Thyroid gland (tissue), 4 donors: ENCODE results near the gene GNG8.

Experiments used
- POLR2A ChIP-seq, 2 donors: fragments of 450-650 bp; IDR thresholded peaks; one replicate each; pipeline ENCODE4 v1.6.1; 2017; ENCODE audit warnings: antibody characterized with exemption in 2 of 2, mild to moderate bottlenecking in 2 of 2, moderate library complexity in 1 of 2
- TF ChIP-seq, protein P1 (sequence below), 6 experiments: fragments of 200-600 bp in 3 of 6; fragments of 450-650 bp in 3 of 6; sonication (generic) in 3 of 6; IDR thresholded peaks; one replicate each; pipeline ENCODE4 v1.5.1; 2016 to 2019; ENCODE audit warnings: antibody characterized with exemption in 6 of 6, mild to moderate bottlenecking in 2 of 6, inconsistent platforms in 1 of 6, moderate library complexity in 1 of 6

DNA sequence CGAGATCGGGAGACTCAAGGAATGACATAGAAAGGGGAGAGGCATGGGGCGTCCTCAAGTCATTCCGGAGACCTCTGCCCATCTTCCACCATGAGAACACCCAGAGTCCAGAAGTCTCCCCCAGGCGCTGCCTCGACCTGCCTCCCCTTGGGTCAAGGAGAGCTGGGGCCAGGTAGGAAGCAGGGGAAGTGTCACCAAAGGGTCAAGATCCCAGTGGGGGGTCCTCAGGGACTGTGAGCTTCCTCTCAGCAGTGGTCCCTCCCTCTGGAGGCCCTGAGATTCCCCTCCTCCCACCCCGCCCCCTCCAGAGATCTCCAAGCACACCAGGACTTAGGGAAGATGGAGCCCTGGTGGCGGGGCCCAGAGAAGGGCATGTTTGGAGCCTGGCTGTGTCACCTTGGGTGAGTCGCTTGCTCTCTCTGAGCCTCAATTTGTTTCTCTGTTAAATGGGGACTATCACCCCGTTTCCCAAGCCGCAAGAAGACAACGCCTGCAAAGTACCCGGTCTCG lies 24.1 kb upstream of the GNG8 start:
- TF ChIP-seq, protein P1, sequence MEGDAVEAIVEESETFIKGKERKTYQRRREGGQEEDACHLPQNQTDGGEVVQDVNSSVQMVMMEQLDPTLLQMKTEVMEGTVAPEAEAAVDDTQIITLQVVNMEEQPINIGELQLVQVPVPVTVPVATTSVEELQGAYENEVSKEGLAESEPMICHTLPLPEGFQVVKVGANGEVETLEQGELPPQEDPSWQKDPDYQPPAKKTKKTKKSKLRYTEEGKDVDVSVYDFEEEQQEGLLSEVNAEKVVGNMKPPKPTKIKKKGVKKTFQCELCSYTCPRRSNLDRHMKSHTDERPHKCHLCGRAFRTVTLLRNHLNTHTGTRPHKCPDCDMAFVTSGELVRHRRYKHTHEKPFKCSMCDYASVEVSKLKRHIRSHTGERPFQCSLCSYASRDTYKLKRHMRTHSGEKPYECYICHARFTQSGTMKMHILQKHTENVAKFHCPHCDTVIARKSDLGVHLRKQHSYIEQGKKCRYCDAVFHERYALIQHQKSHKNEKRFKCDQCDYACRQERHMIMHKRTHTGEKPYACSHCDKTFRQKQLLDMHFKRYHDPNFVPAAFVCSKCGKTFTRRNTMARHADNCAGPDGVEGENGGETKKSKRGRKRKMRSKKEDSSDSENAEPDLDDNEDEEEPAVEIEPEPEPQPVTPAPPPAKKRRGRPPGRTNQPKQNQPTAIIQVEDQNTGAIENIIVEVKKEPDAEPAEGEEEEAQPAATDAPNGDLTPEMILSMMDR (IDR thresholded peaks at IDR 0.05), result no peak
- TF ChIP-seq POLR2A (IDR thresholded peaks at IDR 0.05), result no peak
